Trophoblast cell (in vitro differentiated cells and primary cell): ENCODE measurements around the gene BEST4.
A peak's percentile ranks its signal among the peaks of the same experiment; 100 is the strongest.
"Not testable (repeated sequence)": the region's sequence is repeated elsewhere in the genome, so short reads cannot be mapped to it uniquely, and the experiment has no call there.

Experiments
- DNase-seq, 2 donors: peaks; one replicate each; pipeline ENCODE4 v3.0.0-alpha.2; 2016
- H2AFZ ChIP-seq: 2 replicates; pipeline ENCODE4 v1.6.1; 2013; ENCODE audit warnings: low read length, moderate library complexity, mild to moderate bottlenecking; ENCODE audit not compliant: insufficient read depth, poor library complexity
- H2AK5ac ChIP-seq: 2 replicates; pipeline ENCODE4 v1.6.1; 2013; ENCODE audit warnings: mild to moderate bottlenecking, low read length
- H2BK120ac ChIP-seq: 2 replicates; pipeline ENCODE4 v1.6.1; 2013; ENCODE audit warnings: low read length, mild to moderate bottlenecking, moderate library complexity; ENCODE audit not compliant: insufficient read depth, poor library complexity
- H2BK12ac ChIP-seq: 2 replicates; pipeline ENCODE4 v1.6.1; 2013; ENCODE audit warnings: mild to moderate bottlenecking, low read length, moderate library complexity
- H2BK5ac ChIP-seq: 2 replicates; pipeline ENCODE4 v1.6.1; 2013; ENCODE audit warnings: low read length, low read depth, moderate library complexity, mild to moderate bottlenecking; ENCODE audit not compliant: poor library complexity
- H3K14ac ChIP-seq: 2 replicates; pipeline ENCODE4 v1.6.1; 2013; ENCODE audit warnings: mild to moderate bottlenecking, low read length
- H3K18ac ChIP-seq: 2 replicates; pipeline ENCODE4 v1.6.1; 2013; ENCODE audit warnings: mild to moderate bottlenecking, low read length
- H3K23ac ChIP-seq: 2 replicates; pipeline ENCODE4 v1.6.1; 2013; ENCODE audit warnings: low read length
- H3K27ac ChIP-seq: 2 replicates; pipeline ENCODE4 v1.5.1; 2013; ENCODE audit warnings: low read depth, mild to moderate bottlenecking, inconsistent platforms, low read length, moderate library complexity
- H3K27me3 ChIP-seq: 2 replicates; pipeline ENCODE4 v1.6.1; 2013; ENCODE audit warnings: inconsistent platforms, mild to moderate bottlenecking, low read length, moderate library complexity; ENCODE audit not compliant: insufficient read depth
- H3K36me3 ChIP-seq, 2 experiments: 1 replicate in 1 of 2; 2 replicates in 1 of 2; pipeline ENCODE4 v1.6.1; 2013; ENCODE audit warnings: low read length in 2 of 2, mild to moderate bottlenecking in 2 of 2, moderate library complexity in 1 of 2; ENCODE audit not compliant: insufficient read depth in 2 of 2, control insufficient read depth in 1 of 2
- H3K4ac ChIP-seq: 2 replicates; pipeline ENCODE4 v1.6.1; 2013; ENCODE audit warnings: low read depth, mild to moderate bottlenecking, low read length, moderate library complexity
- H3K4me1 ChIP-seq, 2 experiments: 1 replicate in 1 of 2; 2 replicates in 1 of 2; pipeline ENCODE4 v1.6.1; 2013; ENCODE audit warnings: low read length in 2 of 2, mild to moderate bottlenecking in 2 of 2, moderate library complexity in 1 of 2; ENCODE audit not compliant: insufficient read depth in 2 of 2, control insufficient read depth in 1 of 2
- H3K4me2 ChIP-seq: 2 replicates; pipeline ENCODE4 v1.6.1; 2013; ENCODE audit warnings: inconsistent platforms, mild to moderate bottlenecking, low read length, moderate library complexity
- H3K4me3 ChIP-seq: 2 replicates; pipeline ENCODE4 v1.5.1; 2013; ENCODE audit warnings: mild to moderate bottlenecking, low read depth, low read length, inconsistent platforms
- H3K79me1 ChIP-seq: one replicate; pipeline ENCODE4 v1.6.1; 2013; ENCODE audit warnings: low read length
- H3K79me2 ChIP-seq: 2 replicates; pipeline ENCODE4 v1.6.1; 2013; ENCODE audit warnings: low read length, mild to moderate bottlenecking; ENCODE audit not compliant: control insufficient read depth, insufficient read depth, poor library complexity
- H3K9ac ChIP-seq: 2 replicates; pipeline ENCODE4 v1.6.1; 2013; ENCODE audit warnings: mild to moderate bottlenecking, low read length
- H3K9me3 ChIP-seq: 2 replicates; pipeline ENCODE4 v1.6.1; 2013; ENCODE audit warnings: low read depth, mild to moderate bottlenecking, control low read depth, inconsistent platforms, low read length; ENCODE audit not compliant: insufficient read depth
- H4K12ac ChIP-seq: 2 replicates; pipeline ENCODE4 v1.6.1; 2013; ENCODE audit warnings: low read depth, mild to moderate bottlenecking, low read length, moderate library complexity
- H4K8ac ChIP-seq: 2 replicates; pipeline ENCODE4 v1.6.1; 2013; ENCODE audit warnings: low read depth, mild to moderate bottlenecking, low read length, moderate library complexity
- H4K91ac ChIP-seq: one replicate; pipeline ENCODE4 v1.6.1; 2013; ENCODE audit warnings: low read depth, mild to moderate bottlenecking, low read length, moderate library complexity
- WGBS: extraction: QIAGEN DNeasy Blood & Tissue Kit; methylation state at CpG from one replicate; pipeline ENCODE4 v1.1.7; 2013; ENCODE audit warnings: missing lambda C conversion rate; ENCODE audit not compliant: insufficient read length, insufficient coverage; ENCODE audit errors: extremely low coverage; 5-methylcytosine and 5-hydroxymethylcytosine counted together

The BEST4 gene

DNA sequence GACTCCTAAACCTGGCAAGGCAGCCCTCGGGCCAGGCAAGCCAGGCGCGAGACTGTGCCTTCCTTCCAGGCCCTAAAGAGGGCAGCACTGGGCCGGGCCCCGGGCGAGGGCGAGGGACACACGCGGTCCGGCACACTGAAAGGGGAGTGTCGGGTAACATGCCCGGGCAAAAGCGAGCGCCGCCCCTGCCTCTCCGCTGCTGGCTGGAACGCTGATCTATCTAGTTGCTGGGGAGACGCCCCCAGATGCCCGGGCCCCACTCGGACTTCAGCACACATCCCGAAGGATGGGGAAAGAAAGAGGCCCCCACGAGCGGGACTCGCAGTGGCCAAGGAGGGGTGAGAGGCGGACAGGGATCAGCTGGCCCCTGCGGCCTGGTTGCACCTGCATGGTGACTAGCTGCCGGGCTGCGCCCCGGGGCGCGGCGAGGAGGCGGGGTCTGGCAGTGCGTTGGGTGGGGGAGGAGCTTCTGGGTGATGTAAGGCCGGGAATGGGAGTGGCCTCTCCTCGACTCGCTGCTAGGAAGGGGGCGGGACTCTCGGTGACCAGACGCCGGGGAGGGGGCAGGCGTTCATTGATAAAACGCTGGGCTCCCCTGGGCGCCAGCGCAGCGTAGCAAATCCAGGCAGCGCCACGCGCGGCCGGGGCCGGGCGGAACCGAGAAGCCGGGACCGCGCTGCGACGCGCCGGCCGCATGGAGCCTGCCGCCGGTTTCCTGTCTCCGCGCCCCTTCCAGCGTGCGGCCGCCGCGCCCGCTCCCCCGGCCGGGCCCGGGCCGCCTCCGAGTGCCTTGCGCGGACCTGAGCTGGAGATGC lies 12.0 kb upstream of the BEST4 start, which contains the start of gene PLK3:
PLK3 (plus strand) TSS at position 608 of the 815 bp plus-strand sequence; CDS start at position 695, 87 bp downstream.
- H3K9ac ChIP-seq: peak within 1 kb of the TSS; percentile 73
- peak within 1 kb of the TSS; percentile 43 for H2AFZ ChIP-seq
- H3K36me3 ChIP-seq: peaks cover 28 to 29% of the 10 kb centered on the region in 2 experiments
- no CpG with 5 or more reads among the region's 79 CpGs for WGBS
- H3K4me2 ChIP-seq: peak within 1 kb of the TSS; percentile 93
- H3K27ac ChIP-seq: peak within 1 kb of the TSS; percentile 95
- peak within 1 kb of the TSS; percentile 91 for H3K14ac ChIP-seq
- peak within 1 kb of the TSS; percentile 86 for H4K8ac ChIP-seq
- peak within 1 kb of the TSS; percentile 83 for H4K12ac ChIP-seq
- peaks cover 13% of the 10 kb centered on the region for H3K79me2 ChIP-seq
- H3K4me3 ChIP-seq: peak within 1 kb of the TSS; percentile 83
- DNase-seq: peak; percentile 98 to 99
- H3K23ac ChIP-seq: no peak within 1 kb of the TSS
- H3K4ac ChIP-seq: peak within 1 kb of the TSS; percentile 22
- no peaks in the 10 kb centered on the region for H3K9me3 ChIP-seq
- H2BK120ac ChIP-seq: peak within 1 kb of the TSS; percentile 99
- peak within 1 kb of the TSS; percentile 93 for H4K91ac ChIP-seq
- peak within 1 kb of the TSS; percentile 73 for H2AK5ac ChIP-seq
- peak within 1 kb of the TSS; percentile 88 for H2BK12ac ChIP-seq
- H3K79me1 ChIP-seq: peaks cover 12% of the 10 kb centered on the region
- H3K18ac ChIP-seq: peak within 1 kb of the TSS; percentile 95
- H2BK5ac ChIP-seq: peak within 1 kb of the TSS; percentile 97
- H3K27me3 ChIP-seq: no peaks in the 10 kb centered on the region
- peaks cover 15 to 20% of the 10 kb centered on the region in 2 experiments for H3K4me1 ChIP-seq

DNA sequence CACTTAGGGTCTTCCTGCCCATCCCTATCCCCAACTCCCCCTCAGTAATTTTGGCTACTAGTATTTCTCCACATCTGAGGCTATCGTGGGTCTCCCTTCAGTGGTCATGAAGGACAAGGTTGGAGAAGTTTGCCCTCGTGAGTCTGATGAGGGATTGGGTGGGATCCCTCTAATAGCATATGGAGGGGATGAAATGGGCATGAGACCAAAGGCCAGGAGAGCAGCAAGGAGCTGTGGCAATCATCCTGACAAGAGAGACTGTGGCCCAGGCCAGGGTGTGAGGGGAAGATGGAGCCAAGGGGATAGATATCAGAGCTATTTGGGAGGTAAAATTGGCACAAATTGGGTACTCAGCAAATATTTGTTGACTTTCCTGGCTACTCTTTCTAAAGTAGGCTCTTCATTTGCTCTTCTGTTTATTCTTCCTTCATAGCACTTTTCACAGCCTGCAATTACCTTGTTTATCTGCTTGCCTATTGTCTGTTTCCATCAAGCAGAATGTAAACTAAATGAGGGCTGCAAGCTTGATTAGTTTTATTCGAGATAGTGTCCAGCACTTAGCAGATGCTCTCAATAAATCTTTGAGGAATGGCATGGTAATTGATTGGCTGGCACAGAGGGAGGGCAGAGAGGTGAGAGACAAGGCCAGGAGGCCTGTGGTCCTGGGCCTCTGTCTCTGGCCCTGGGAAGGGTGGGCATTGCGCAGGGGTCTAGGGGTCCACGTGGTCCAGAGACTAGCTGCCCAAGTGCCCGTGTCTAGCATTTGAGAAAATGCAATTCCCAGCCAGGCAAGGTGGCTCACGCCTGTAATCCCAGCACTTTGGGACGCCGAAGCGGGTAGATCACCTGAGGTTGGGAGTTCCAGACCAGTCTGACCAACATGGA lies 10.8 kb upstream of the BEST4 start:
- no peaks in the 10 kb centered on the region for H3K9me3 ChIP-seq
- H3K14ac ChIP-seq: no peak overlapping the region
- peaks cover 13% of the 10 kb centered on the region for H3K79me2 ChIP-seq
- H3K79me1 ChIP-seq: peaks cover 12% of the 10 kb centered on the region
- H4K91ac ChIP-seq: peak overlapping the region; percentile 4
- no peak overlapping the region for H3K18ac ChIP-seq
- H3K4ac ChIP-seq: no peak overlapping the region
- no peak overlapping the region for H4K12ac ChIP-seq
- H3K27ac ChIP-seq: no peak overlapping the region
- peak overlapping the region; percentile 62 for H4K8ac ChIP-seq
- peak overlapping the region; percentile 16 for H2BK12ac ChIP-seq
- peaks cover 19 to 20% of the 10 kb centered on the region in 2 experiments for H3K36me3 ChIP-seq
- H2AFZ ChIP-seq: no peak overlapping the region
- no peak overlapping the region for H2BK120ac ChIP-seq
- no CpG with 5 or more reads among the region's 10 CpGs for WGBS
- H3K9ac ChIP-seq: no peak overlapping the region
- H3K4me3 ChIP-seq: no peak overlapping the region
- H2BK5ac ChIP-seq: no peak overlapping the region
- peak overlapping the region; percentile 3 for H2AK5ac ChIP-seq
- no peak overlapping the region for H3K4me2 ChIP-seq
- no peak for DNase-seq
- H3K4me1 ChIP-seq: peaks cover 15 to 20% of the 10 kb centered on the region in 2 experiments
- H3K27me3 ChIP-seq: no peaks in the 10 kb centered on the region
- no peak overlapping the region for H3K23ac ChIP-seq

DNA sequence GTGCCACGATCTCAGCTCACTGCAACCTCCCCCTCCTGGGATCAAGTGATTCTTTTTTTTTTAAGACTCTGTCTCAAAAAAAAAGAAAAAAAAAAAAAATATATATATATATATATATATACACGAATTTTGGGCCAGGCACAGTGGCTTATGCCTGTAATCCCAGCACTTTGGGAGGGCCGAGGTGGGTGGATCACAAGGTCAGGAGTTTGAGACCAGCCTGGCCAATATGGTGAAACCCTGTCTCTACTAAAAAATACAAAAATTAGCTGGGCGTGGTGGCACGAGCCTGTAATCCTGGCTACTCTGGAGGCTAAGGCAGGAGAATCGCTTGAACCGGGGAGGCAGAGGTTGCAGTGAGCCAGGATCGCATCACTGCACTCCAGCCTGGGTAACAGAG lies 9.9 kb upstream of the BEST4 start:
- not testable (repeated sequence) for H2BK120ac ChIP-seq, H3K27me3 ChIP-seq, H3K18ac ChIP-seq, H4K91ac ChIP-seq, H2BK5ac ChIP-seq, H3K9me3 ChIP-seq, H3K4ac ChIP-seq, H3K9ac ChIP-seq, H3K23ac ChIP-seq, H2BK12ac ChIP-seq, H3K4me2 ChIP-seq, H2AK5ac ChIP-seq, DNase-seq, H2AFZ ChIP-seq, H3K14ac ChIP-seq, H4K12ac ChIP-seq, H3K27ac ChIP-seq, H3K4me3 ChIP-seq, H4K8ac ChIP-seq
- peaks cover 14 to 19% of the 10 kb centered on the region in 2 experiments for H3K4me1 ChIP-seq
- H3K36me3 ChIP-seq: peaks cover 10 to 11% of the 10 kb centered on the region in 2 experiments
- H3K79me1 ChIP-seq: peaks cover 12% of the 10 kb centered on the region
- no CpG with 5 or more reads among the region's 8 CpGs for WGBS
- peaks cover 13% of the 10 kb centered on the region for H3K79me2 ChIP-seq

DNA sequence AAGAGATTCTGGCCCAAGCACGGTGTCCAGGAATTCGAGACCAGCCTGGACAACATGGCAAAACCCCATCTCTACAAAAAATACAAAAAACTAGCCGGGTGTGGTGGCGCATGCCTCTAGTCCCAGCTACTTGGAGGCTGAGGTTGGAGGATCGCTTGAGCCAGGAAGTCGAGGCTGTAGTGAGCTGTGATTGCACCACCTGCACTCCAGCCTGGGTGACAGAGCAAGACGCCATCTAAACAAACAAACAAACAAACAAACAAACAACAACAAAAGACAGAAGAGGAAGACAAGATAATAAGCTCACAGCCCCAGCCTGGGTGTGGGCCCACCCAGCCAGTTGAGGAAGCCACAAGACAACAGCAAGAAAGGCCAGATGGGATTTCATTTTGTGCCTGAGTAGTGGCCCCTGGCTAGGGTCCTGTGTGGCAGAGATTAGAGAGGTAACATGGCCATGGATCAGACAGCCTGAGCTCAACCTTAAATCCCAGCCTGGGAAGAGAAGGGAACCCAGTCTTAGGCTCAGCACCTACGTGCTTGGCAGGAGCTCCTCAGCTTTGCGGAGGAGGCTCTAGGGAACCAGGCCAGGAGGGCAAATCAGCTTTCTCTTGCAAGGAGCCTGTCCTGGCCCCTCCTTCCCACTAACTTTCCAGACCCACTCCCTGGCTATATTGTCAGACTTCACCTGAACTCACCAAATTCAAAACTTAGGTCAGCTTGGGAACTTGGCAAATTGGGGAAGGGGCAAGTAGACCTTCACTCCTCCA lies 4.9 kb upstream of the BEST4 start:
- Histone ChIP-seq H3K9me3 (no peaks in the 10 kb centered on the region), H3K9ac (no peak overlapping the region)
- no CpG with 5 or more reads among the region's 9 CpGs for WGBS

More for the DNA sequence above, 4.9 kb upstream of the BEST4 start:
- no peak overlapping the region for H3K4me3 ChIP-seq
- H2AFZ ChIP-seq: no peak overlapping the region
- no peak overlapping the region for H3K23ac ChIP-seq
- no peak overlapping the region for H2BK5ac ChIP-seq
- H4K91ac ChIP-seq: no peak overlapping the region
- H3K14ac ChIP-seq: no peak overlapping the region
- no peaks in the 10 kb centered on the region for H3K79me1 ChIP-seq
- no peak overlapping the region for H3K4ac ChIP-seq
- no peak overlapping the region for H3K27ac ChIP-seq
- H3K18ac ChIP-seq: no peak overlapping the region
- H3K27me3 ChIP-seq: no peaks in the 10 kb centered on the region
- no peak overlapping the region for H2AK5ac ChIP-seq
- peak overlapping the region; percentile 4 for H2BK12ac ChIP-seq
- no peak overlapping the region for H4K12ac ChIP-seq
- H3K79me2 ChIP-seq: no peaks in the 10 kb centered on the region
- no peaks in the 10 kb centered on the region for H3K4me1 ChIP-seq
- DNase-seq: no peak
- H3K36me3 ChIP-seq: no peaks in the 10 kb centered on the region
- peak overlapping the region; percentile 12 for H4K8ac ChIP-seq
- no peak overlapping the region for H2BK120ac ChIP-seq
- no peak overlapping the region for H3K4me2 ChIP-seq
